ENCODE results near the gene GLRA2.

- TF ChIP-seq CTCF (IDR thresholded peaks at IDR 0.05 in 2 of 3, conservative IDR thresholded peaks at IDR 0.05 in 1 of 3; ENCODE audit: control insufficient read depth in 2 of 3, extremely low read depth in 1 of 3, insufficient read depth in 1 of 3, low read depth in 3 of 3, low read length in 3 of 3) = no peak
- no peak for TF ChIP-seq POLR2AphosphoS5 (IDR thresholded peaks at IDR 0.05; ENCODE audit: low read length)
- TF ChIP-seq, protein P1, sequence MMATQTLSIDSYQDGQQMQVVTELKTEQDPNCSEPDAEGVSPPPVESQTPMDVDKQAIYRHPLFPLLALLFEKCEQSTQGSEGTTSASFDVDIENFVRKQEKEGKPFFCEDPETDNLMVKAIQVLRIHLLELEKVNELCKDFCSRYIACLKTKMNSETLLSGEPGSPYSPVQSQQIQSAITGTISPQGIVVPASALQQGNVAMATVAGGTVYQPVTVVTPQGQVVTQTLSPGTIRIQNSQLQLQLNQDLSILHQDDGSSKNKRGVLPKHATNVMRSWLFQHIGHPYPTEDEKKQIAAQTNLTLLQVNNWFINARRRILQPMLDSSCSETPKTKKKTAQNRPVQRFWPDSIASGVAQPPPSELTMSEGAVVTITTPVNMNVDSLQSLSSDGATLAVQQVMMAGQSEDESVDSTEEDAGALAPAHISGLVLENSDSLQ (IDR thresholded peaks at IDR 0.05) = no peak
- no peak for TF ChIP-seq TCF7 (IDR thresholded peaks at IDR 0.05; ENCODE audit: borderline replicate concordance)
- TF ChIP-seq, protein P2, sequence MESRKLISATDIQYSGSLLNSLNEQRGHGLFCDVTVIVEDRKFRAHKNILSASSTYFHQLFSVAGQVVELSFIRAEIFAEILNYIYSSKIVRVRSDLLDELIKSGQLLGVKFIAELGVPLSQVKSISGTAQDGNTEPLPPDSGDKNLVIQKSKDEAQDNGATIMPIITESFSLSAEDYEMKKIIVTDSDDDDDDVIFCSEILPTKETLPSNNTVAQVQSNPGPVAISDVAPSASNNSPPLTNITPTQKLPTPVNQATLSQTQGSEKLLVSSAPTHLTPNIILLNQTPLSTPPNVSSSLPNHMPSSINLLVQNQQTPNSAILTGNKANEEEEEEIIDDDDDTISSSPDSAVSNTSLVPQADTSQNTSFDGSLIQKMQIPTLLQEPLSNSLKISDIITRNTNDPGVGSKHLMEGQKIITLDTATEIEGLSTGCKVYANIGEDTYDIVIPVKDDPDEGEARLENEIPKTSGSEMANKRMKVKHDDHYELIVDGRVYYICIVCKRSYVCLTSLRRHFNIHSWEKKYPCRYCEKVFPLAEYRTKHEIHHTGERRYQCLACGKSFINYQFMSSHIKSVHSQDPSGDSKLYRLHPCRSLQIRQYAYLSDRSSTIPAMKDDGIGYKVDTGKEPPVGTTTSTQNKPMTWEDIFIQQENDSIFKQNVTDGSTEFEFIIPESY (IDR thresholded peaks at IDR 0.05) = no peak
- no peak for TF ChIP-seq ZBTB4 (CRISPR knock-in tag; IDR thresholded peaks at IDR 0.05)
- TF ChIP-seq ZNF274 (IDR thresholded peaks at IDR 0.05; ENCODE audit: insufficient read depth, insufficient read length) = no peak
- TF ChIP-seq, protein P3, sequence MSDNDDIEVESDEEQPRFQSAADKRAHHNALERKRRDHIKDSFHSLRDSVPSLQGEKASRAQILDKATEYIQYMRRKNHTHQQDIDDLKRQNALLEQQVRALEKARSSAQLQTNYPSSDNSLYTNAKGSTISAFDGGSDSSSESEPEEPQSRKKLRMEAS (IDR thresholded peaks at IDR 0.05; ENCODE audit: low read depth, low read length) = no peak
- TF ChIP-seq STAT3 (IDR thresholded peaks at IDR 0.05; ENCODE audit: low read depth, low read length) = no peak
- no peak for TF ChIP-seq RFX5 (IDR thresholded peaks at IDR 0.05; ENCODE audit: low read depth, low read length)
- TF ChIP-seq RAD21 (IDR thresholded peaks at IDR 0.05; ENCODE audit: insufficient read depth, low read depth, low read length) = no peak
- TF ChIP-seq, protein P4, sequence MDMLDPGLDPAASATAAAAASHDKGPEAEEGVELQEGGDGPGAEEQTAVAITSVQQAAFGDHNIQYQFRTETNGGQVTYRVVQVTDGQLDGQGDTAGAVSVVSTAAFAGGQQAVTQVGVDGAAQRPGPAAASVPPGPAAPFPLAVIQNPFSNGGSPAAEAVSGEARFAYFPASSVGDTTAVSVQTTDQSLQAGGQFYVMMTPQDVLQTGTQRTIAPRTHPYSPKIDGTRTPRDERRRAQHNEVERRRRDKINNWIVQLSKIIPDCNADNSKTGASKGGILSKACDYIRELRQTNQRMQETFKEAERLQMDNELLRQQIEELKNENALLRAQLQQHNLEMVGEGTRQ (IDR thresholded peaks at IDR 0.05; ENCODE audit: borderline replicate concordance, low read depth, low read length) = no peak
- no peak for TF ChIP-seq POLR2A (IDR thresholded peaks at IDR 0.05; ENCODE audit: low read depth, low read length)
- no peak for TF ChIP-seq ZBED1 (IDR thresholded peaks at IDR 0.05; ENCODE audit: borderline replicate concordance)
These were observed 28.0 kb upstream of the GLRA2 start for GRCh38 chrX:14501327-14501726.
